HepG2 (cell line): Measurements from ENCODE around the gene STX10. TPM values are rescaled to one million over a fixed set of nuclear protein-coding genes. Genes with fewer than 3 reads are reported as not detected.
A peak's percentile ranks its signal among the peaks of the same experiment; 100 is the strongest.

Experiments
- CCAR2 ChIP-seq: fragments of 200-400 bp; formaldehyde crosslinking; optimal IDR thresholded peaks from 2 replicates; pipeline ENCODE3; 2018; ENCODE audit warnings: low read depth, mild to moderate bottlenecking, low read length, moderate library complexity
- DBP ChIP-seq: sonication (generic); formaldehyde crosslinking; IDR thresholded peaks from 2 replicates; pipeline ENCODE4 v1.4.0; 2020; ENCODE audit warnings: missing genetic modification reagents; ENCODE audit errors: not compliant biosample characterization
- E2F5 ChIP-seq: sonication (generic); formaldehyde crosslinking; conservative IDR thresholded peaks from 2 replicates; pipeline ENCODE4 v1.4.0; 2020; ENCODE audit warnings: missing genetic modification reagents
- EED ChIP-seq: sonication (generic); formaldehyde crosslinking; IDR thresholded peaks from 2 replicates; pipeline ENCODE4 v1.5.0; 2020; ENCODE audit warnings: mild to moderate bottlenecking, missing genetic modification reagents
- GATA4 ChIP-seq: sonication (generic); IDR thresholded peaks from 2 replicates; pipeline ENCODE4 v1.6.1; 2016; ENCODE audit warnings: antibody characterized with exemption, low read depth, borderline replicate concordance
- IKZF1 ChIP-seq: fragments of 450-650 bp; IDR thresholded peaks from 2 replicates; pipeline ENCODE4 v1.7.1; 2016
- PCBP1 ChIP-seq: fragments of 200-400 bp; formaldehyde crosslinking; IDR thresholded peaks from 2 replicates; pipeline ENCODE4 v1.6.1; 2017; ENCODE audit warnings: mild to moderate bottlenecking, low read depth, low read length, borderline replicate concordance
- PLSCR1 ChIP-seq: sonication (generic); formaldehyde crosslinking; IDR thresholded peaks from 2 replicates; pipeline ENCODE4 v1.5.0; 2020; ENCODE audit warnings: missing genetic modification reagents, mild to moderate bottlenecking, borderline replicate concordance
- POLR2AphosphoS2 ChIP-seq: IDR thresholded peaks from 2 replicates; pipeline ENCODE4 v1.6.1; 2011; ENCODE audit warnings: low read depth, low read length, improper control_type of control experiment
- PRMT3 ChIP-seq: sonication (generic); formaldehyde crosslinking; IDR thresholded peaks from 2 replicates; pipeline ENCODE4 v1.8.1; 2022; ENCODE audit warnings: low read depth, mild to moderate bottlenecking, moderate library complexity, missing genetic modification reagents, borderline replicate concordance
- PTBP1 ChIP-seq: fragments of 200-400 bp; formaldehyde crosslinking; IDR thresholded peaks from 2 replicates; pipeline ENCODE4 v1.6.1; 2018; ENCODE audit warnings: low read length, low read depth; ENCODE audit not compliant: poor library complexity, severe bottlenecking
- RCOR2 ChIP-seq: IDR thresholded peaks from 2 replicates; pipeline ENCODE4 v1.6.1; 2016; ENCODE audit warnings: missing biosample characterization, missing genetic modification reagents
- RFXANK ChIP-seq: IDR thresholded peaks from 2 replicates; pipeline ENCODE4 v1.6.1; 2016
- SMARCC2 ChIP-seq: fragments of 450-650 bp; IDR thresholded peaks from 2 replicates; pipeline ENCODE4 v1.6.1; 2017; ENCODE audit warnings: antibody characterized with exemption, mild to moderate bottlenecking
- SP2 ChIP-seq: sonication (generic); formaldehyde crosslinking; IDR thresholded peaks from 2 replicates; pipeline ENCODE4 v1.5.1; 2020; ENCODE audit warnings: mild to moderate bottlenecking, missing genetic modification reagents
- SPEN ChIP-seq: sonication (generic); formaldehyde crosslinking; IDR thresholded peaks from 2 replicates; pipeline ENCODE4 v1.5.1; 2020; ENCODE audit warnings: low read depth, mild to moderate bottlenecking, missing genetic modification reagents
- TCF12 ChIP-seq, 2 experiments: fragments of 450-650 bp in 1 of 2; sonication (generic) in 1 of 2; formaldehyde crosslinking in 1 of 2; IDR thresholded peaks; 2 replicates each; pipeline versions ENCODE4 v1.6.1 to v1.8.0; 2017 to 2022; ENCODE audit warnings: antibody characterized with exemption in 1 of 2, mild to moderate bottlenecking in 1 of 2, missing genetic modification reagents in 1 of 2, moderate library complexity in 1 of 2
- ZBTB26 ChIP-seq: IDR thresholded peaks from 2 replicates; pipeline ENCODE4 v1.6.1; 2016; ENCODE audit warnings: missing compliant biosample characterization, missing genetic modification reagents, borderline replicate concordance
- ZBTB34 ChIP-seq: sonication (generic); formaldehyde crosslinking; IDR thresholded peaks from 2 replicates; pipeline ENCODE4 v1.8.0; 2022; ENCODE audit warnings: mild to moderate bottlenecking, missing genetic modification reagents
- ZFY ChIP-seq: sonication (generic); formaldehyde crosslinking; IDR thresholded peaks from 2 replicates; pipeline ENCODE4 v1.4.0; 2020; ENCODE audit warnings: missing genetic modification reagents
- ZNF101 ChIP-seq: sonication (generic); formaldehyde crosslinking; IDR thresholded peaks from 2 replicates; pipeline ENCODE4 v1.4.0; 2020; ENCODE audit warnings: mild to moderate bottlenecking, low read depth, missing genetic modification reagents, borderline replicate concordance
- ZNF180 ChIP-seq: sonication (generic); formaldehyde crosslinking; IDR thresholded peaks from 2 replicates; pipeline ENCODE4 v1.4.0; 2020; ENCODE audit warnings: low read depth, missing genetic modification reagents, borderline replicate concordance
- ZNF317 ChIP-seq: sonication (generic); formaldehyde crosslinking; IDR thresholded peaks from 2 replicates; pipeline ENCODE4 v1.5.0; 2020; ENCODE audit warnings: mild to moderate bottlenecking, missing genetic modification reagents
- ZNF501 ChIP-seq: sonication (generic); formaldehyde crosslinking; IDR thresholded peaks from 2 replicates; pipeline ENCODE4 v1.5.1; 2020; ENCODE audit warnings: mild to moderate bottlenecking, moderate library complexity, missing genetic modification reagents
- ZNF841 ChIP-seq: sonication (generic); formaldehyde crosslinking; IDR thresholded peaks from 2 replicates; pipeline ENCODE4 v1.8.1; 2023; ENCODE audit warnings: missing genetic modification reagents, borderline replicate concordance
- polyA plus RNA-seq, 8 experiments: library from polyadenylated mRNA; depleted of rRNA in 3 of 8; stranded (reverse) in 7 of 8; unstranded in 1 of 8; fragments of >200 nt; fragmentation: Illumina TruSeq in 4 of 8; extraction: Trizol in 4 of 8; gene quantifications; 2 replicates each; pipeline versions ENCODE4 v1.2.1 to v1.2.3, GENCODE V29; 2011 to 2016; ENCODE audit warnings: low read depth in 4 of 8, missing spikeins in 1 of 8, mixed read lengths in 1 of 8; ENCODE audit not compliant: insufficient read depth in 1 of 8
- total RNA-seq, 5 experiments: library from RNA; depleted of rRNA; stranded (reverse); fragments of >200 nt; fragmentation: Illumina TruSeq; extraction: Trizol; gene quantifications; 2 replicates each; pipeline ENCODE4 v1.2.3, GENCODE V29; 2016; ENCODE audit warnings: low read depth in 1 of 5

The STX10 gene
- total and polyA plus RNA-seq, 2 of the 13 experiments (the other 11 are each of a cell fraction or from before 2014, with no cell fraction given): 47.9 to 66.4 TPM

- TF ChIP-seq ZNF501 (CRISPR knock-in tag) (peak; percentile 44), PCBP1 (no peak), EED (no peak; the same call in 1 of the 2 replicates), ZBTB34 (CRISPR knock-in tag) (0 out of 2 replicates have a peak, but pooled peaks have one; percentile 12), PRMT3 (CRISPR knock-in tag) (no peak), ZNF317 (peak; percentile 65; the same call in 1 of the 2 replicates), POLR2AphosphoS2 (peak; percentile 91; the same call in 1 of the 2 replicates), IKZF1 (no peak), ZNF841 (CRISPR knock-in tag) (no peak; the same call in 1 of the 2 replicates), ZFY (CRISPR knock-in tag) (peak; percentile 55), PLSCR1 (CRISPR knock-in tag) (no peak), RCOR2 (no peak), TCF12 (IDR thresholded peaks at IDR 0.05) (no peak), TCF12 (CRISPR knock-in tag; IDR thresholded peaks at IDR 0.05) (no peak; the same call in 1 of the 2 replicates), CCAR2 (no peak), E2F5 (CRISPR knock-in tag) (peak; percentile 85; the same call in 1 of the 2 replicates), SPEN (peak; percentile 82), DBP (CRISPR knock-in tag) (peak; percentile 53), ZNF180 (no peak), RFXANK (no peak), ZBTB26 (CRISPR knock-in tag) (no peak; the same call in 1 of the 2 replicates), GATA4 (peak; percentile 78; the same call in 1 of the 2 replicates), ZNF101 (CRISPR knock-in tag) (no peak), PTBP1 (no peak), SP2 (CRISPR knock-in tag) (peak; percentile 59; the same call in 1 of the 2 replicates), SMARCC2 (no peak)
Observed at GRCh38 chr19:13151605-13152355, 1.6 kb upstream of the STX10 start (continued).
